GM12873 (cell line): ENCODE measurements around the gene NELFB.

Experiments
- CTCF ChIP-seq: IDR thresholded peaks from 2 replicates; pipeline ENCODE4 v1.5.1; 2012; ENCODE audit warnings: low read depth, mild to moderate bottlenecking, moderate library complexity, low read length, control low read depth; ENCODE audit not compliant: insufficient read depth; ENCODE audit errors: missing control alignments

Gene NELFB

GRCh38 chr9:137245450-137246421 lies 9.4 kb upstream of the NELFB start:
- no peak for TF ChIP-seq CTCF

- TF ChIP-seq CTCF = no peak
Measured at GRCh38 chr9:137247135-137247915, 7.8 kb upstream of the NELFB start.

GRCh38 chr9:137247916-137248175 lies 7.3 kb upstream of the NELFB start:
- no peak for TF ChIP-seq CTCF

GRCh38 chr9:137250329-137251193 lies 4.6 kb upstream of the NELFB start:
- TF ChIP-seq CTCF = no peak

GRCh38 chr9:137251194-137251461 lies 4.0 kb upstream of the NELFB start, which contains the start of gene STPG3:
Gene STPG3, plus strand, starts transcription at chr9:137251286. Its CDS starts 1 bp downstream, at chr9:137251287.
- no peak for TF ChIP-seq CTCF

- no peak for TF ChIP-seq CTCF
Measured at GRCh38 chr9:137251490-137252268, 3.4 kb upstream of the NELFB start.
